Right renal pelvis (tissue), 4 donors: ENCODE measurements around the gene COL25A1. TPM values are rescaled to one million over a fixed set of nuclear protein-coding genes. Genes with fewer than 3 reads are reported as not detected.

Experiments
- DNase-seq, 4 donors: peaks; one replicate each; pipeline ENCODE4 v3.0.0-alpha.2; 2013; ENCODE audit warnings: low read depth in 4 of 4, low spot score in 3 of 4, missing footprints in 1 of 4
- polyA plus RNA-seq, 4 donors: library from polyadenylated mRNA; unstranded; fragments of 120-200 nt; gene quantifications; one replicate each; pipeline ENCODE4 v1.2.1, GENCODE V29; 2013; ENCODE audit not compliant: insufficient read length in 4 of 4

COL25A1 gene
- polyA plus RNA-seq, 4 donors, result 11.9 to 23.9 (median 17.1) TPM

DNA sequence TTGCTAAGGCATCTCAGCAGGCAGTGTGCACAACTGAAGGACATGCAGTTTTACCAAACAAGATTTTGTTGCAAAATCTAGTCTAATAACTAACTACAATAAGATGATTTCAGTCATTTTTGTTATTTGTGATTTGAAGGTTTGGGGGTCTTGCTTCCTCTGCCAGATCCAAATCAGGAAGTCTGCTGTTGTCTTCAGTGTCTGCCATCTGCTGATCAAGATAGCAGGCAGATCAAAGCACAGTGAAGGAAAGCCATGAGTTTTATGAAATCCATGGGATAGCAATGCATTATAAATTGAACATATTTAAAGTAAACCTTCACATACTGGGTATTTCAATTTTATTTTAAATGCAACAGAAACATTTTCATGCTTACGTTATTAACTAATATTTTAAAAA, 370.5 kb downstream of the COL25A1 start:
- DNase-seq, result no peak

DNA sequence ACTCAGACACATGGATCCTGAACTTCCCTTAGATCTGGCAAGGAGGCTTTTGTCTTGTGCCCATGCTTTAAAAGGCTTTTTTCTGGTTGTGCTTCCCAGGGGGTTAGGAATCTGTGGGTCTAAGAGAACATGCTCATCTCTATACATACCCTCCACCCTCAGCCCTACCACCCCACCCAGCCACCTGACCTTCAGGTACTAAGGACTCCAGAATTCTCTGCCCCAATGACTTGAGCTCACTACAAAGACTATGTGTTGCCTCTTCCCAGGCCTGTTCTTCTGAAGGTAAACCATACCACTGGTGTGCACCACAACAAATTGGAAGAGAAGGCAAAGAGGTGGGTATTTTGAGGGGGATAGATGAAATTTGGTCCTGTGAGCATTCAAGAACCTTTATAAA, 372.3 kb downstream of the COL25A1 start:
- DNase-seq, result no peak

DNA sequence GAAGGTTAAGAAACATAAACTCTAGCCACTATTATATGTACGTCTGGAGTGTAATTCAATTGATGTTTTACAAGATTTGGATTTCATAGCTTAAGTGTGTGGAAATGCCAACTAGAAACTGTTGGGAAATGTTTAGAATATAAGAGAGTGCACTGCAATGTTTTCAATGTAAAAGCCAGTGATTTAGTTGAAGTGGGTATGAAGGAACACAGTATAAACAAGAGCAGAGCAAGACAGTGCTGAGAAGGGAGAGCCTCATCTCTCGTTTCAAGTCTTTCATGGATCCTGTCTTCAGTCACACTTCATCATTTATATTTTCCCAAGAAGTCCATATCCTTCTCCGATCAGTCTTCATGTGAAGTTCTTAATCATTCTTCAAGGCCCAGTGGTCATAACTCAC, 375.7 kb downstream of the COL25A1 start:
- no peak for DNase-seq

DNA sequence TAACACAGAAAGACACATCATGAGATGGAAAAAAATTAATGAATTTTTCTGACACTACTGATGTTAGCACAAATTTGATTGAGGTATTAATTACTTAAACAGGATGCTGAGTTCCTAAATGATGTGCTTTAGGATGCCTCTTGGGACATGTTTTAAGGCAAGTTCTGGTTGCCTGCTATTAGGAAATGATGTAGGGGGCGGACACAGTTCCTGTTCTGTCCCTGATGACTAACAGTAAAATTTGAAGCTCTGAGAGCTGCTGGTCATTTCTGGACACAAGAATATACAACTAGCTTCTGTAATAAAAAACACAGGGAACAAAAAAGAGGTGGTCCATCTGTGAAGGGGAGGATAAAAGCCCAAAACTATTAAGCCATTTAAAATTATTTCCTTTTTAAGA, 376.4 kb downstream of the COL25A1 start:
- DNase-seq, result no peak

DNA sequence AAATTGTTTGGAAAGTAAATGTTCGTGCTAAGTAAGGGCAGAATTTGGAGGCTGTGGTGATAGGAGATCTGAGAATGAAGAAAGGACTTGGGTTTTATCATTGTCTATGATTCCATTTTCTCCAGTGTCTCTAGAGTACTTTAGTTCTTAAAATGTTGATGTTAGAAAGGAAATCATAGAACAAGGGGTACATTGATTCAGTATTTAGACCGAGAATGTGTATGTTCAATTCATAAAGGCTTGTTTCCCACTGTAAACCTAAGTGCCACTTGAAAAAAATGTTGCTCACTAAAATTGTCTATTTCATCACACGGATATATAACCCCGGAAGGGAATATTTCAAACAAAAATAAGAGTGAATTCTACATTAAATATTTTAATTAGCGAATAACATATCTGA, 380.3 kb downstream of the COL25A1 start:
- no peak for DNase-seq

DNA sequence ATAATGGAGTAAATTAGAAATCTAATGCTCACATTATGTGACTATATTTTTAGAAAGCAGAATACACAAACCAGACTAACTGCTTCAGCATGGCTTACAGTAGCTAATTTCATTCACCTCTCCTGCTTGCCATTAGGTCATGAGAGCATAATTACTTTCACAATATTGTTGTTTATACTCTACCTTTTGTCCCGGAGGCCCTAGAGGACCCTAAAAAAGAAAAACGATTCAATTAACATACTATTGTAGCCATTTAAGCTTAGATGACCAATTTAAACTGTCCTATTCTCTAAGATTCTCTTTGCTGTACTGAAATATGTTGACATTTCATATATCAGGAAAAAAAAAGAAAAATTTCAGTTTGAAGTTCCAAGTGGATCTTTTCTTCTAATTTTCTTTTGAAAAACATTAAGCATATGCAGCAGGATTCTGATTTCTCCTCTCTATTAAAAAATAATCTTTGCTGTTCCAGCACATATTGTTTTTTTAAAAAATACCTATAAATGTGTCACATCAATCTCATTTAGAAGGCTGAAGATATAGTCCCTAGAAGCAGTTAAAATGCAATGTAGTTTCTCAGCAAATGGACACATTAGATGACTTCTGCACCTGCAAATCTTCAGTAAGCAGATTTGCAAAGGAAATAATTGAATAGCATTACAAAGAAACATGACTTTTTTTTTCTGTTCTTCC, 381.9 kb downstream of the COL25A1 start:
- no peak for DNase-seq

DNA sequence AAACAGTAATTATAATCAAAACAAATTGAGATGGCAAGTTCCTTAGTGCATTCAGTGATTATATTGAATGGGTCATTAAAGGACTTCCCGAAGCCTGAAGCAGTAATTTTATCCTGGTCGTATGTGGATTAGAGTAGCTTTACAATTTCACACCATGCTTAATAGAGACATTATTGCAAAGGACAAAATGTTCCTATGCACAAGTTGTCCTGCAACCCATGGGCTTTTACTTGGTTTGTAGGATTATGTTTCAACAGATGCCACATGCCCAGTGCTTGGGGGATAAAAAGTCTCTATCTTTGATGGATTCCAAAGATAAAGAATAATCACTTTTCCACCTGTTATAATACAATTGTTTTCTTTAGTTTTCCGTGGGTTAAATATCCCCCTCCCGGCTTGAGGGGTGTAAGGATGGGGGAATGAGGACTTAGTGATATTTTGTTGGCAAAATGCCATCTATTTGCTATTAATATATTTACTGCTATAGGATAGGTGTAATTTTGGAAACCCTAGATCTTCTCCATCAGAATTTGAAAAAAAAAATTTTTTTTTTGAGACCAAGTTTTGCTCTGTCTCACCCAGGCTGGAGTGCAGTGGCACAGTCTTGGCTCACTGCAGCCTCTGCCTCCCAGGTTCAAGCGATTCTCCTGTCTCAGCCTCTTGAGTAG, 383.1 kb downstream of the COL25A1 start:
- DNase-seq, result no peak

DNA sequence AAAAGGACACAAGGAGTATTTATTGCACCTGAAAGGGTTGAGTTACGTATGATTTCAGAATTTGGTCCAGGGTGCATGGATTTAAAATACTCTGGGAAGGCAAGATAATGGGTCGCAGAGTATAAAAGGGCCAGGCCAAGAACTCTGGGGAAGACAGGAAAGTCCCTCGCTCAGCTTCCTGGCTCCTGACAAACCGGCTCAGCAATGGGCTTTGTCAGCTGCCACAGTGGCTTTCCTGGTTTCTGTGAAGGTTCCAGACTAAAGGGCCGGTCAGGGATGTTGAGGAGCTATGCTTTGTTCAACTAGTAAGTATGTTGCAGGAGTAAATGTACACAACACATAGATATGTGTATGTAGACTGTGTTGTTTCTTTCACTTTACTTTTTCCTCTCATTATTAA, 385.2 kb downstream of the COL25A1 start:
- DNase-seq, result no peak

DNA sequence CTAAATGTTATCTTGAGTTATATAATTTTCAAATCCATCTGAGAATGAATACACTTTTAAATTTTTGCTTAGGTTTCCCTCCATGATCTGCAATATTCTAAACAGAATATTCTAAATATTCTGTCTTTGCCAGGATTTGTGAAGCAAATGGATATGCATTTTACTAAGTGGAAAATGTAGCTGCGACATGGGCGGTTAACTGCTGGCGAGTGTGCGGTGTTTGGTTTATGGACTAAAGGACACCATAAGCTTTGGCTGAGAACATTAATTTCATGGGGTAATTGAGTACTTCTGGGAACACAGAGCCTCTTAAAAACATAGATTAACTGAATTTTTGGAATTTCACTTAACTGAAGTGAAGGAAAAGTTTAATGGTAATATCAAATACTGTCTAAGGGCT, 385.8 kb downstream of the COL25A1 start:
- no peak for DNase-seq

DNA sequence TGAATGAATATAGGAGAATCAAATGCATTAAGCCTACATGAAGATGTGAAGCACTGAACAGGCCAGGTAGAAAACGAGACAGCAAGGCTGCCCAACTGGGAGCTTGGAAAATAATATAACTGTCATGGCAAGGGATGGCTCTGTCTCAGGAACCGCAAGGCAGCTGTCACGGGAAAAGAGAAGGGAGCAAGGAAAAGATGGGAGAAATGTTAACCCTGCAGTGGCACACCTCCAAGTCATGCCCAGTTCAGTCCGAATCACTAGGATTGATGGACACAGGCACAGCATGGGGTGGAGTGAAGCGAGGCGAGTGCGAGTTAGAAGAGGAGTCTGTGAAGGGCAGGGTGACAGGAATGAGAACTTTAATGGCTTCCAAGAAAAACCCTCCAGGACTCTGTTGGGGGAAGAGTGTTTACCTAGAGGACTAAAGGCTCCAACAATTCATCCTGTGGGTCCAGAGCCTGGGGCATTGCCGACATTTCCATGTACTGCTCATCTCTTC, 395.5 kb downstream of the COL25A1 start:
- no peak for DNase-seq

DNA sequence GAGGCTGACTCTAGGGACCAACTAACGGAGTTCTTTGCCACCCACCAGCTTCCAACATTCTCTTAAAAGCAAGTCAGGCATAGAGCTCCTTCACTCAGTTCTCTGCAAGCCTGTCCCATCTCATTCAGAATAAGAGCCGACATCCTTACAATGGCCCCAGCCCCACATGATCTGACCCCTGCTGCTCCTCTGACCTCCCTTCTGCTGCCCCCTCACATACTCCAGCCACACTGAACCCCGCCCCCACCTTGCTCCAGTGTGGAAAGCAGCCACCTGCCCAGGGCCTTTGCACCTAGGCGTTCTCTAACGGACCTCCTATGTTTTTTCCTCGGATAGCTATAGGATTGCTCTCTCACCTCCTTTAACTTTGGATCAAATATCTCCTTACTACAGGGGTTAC, 396.5 kb downstream of the COL25A1 start:
- DNase-seq, result no peak

DNA sequence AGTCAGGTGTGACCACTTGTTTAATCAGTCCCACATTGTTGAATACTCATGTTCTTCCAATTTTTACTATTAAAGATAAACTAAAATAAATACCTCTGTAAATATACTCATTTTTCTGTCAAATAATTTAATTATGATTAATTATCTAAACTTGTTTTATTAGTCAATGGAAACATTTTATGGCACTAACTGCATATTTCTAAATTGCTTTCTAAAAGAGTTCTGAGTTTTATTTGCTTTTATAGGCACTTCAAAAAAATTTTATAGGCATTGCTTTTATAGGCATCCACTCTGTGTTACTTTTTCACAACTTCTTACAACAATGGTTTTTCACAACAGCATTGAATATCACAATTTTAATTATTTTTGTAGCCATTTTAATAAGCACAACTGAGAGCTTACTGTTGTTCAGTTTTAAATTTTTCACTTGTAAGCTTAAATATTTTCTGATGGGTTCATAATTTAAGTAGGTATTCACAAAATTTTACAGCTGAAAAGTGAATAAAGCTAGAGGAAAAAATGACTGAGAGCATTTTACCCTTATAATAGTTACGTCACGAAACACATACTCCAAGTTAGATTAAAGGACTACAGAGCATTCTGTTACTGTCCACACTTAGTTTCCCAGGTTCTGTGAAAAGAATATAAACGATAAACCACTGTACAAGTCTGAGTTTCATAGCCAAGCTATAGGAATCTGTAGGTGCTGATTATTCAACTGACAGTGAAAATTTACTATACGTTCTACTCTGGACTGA, 398.8 kb downstream of the COL25A1 start:
- DNase-seq, result no peak

DNA sequence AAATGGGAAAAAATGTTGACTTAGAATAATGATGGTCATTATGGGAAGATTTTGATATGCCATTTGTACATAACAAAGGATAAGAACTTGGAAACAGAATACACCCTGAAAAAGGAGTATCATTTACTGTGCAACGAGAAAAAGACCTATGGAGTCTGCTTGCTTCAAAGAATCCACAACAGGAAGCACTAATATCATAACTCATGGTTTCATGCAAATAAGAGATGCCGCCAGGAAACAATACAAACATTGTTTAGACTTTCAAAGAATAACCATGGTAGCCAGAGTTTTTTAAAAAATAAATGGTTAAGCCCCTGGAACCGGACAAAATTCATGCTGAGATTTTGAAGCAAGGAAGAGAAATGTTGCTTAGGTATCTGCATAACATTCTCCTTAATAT, 399.7 kb downstream of the COL25A1 start:
- no peak for DNase-seq

DNA sequence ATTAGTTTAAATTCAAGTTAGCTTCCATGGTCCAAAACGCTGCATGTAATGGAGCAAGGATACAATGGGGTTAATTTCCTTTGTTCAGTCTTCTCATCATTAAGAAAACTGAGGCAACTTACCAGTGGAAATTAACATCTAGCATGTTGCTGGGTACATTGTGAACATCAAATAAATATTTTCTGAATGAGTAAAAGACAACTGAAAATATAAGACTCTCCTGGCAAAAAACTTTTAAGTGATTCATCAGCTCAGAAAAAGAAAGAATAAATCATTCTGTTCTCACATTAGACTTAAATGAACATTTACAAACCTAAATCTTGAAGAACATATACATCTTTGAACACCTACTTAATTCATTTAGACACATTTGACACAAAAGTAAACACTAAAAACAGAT, 401.2 kb downstream of the COL25A1 start:
- DNase-seq, result no peak

DNA sequence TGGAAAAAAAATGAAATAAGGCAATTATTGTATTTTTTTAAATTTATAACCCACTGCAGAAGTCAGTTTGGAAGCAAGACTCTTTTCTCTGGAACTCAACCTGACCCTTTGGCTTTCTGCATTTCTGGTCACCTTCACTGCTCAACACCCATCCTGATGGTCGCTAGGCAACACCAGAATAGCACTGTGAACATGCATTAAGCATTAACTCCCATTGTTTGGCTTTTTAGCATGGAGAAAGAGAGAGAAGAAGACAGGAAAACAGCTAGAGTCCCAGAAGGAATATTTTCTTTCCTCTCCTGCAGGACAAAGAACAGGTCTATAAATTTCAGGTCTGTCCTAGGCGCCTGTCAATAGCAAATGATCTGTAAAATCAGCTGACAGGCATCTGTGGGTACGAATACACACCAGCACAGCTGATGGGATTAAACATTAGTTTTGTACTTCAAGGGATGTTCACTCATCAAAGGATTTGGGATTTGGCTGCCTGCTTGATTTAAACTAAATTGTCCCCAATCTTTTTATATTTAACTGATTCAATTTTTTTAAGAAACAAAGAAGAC, 402.4 kb downstream of the COL25A1 start:
- peak in 1 of 4 donors; percentile 20 for DNase-seq

DNA sequence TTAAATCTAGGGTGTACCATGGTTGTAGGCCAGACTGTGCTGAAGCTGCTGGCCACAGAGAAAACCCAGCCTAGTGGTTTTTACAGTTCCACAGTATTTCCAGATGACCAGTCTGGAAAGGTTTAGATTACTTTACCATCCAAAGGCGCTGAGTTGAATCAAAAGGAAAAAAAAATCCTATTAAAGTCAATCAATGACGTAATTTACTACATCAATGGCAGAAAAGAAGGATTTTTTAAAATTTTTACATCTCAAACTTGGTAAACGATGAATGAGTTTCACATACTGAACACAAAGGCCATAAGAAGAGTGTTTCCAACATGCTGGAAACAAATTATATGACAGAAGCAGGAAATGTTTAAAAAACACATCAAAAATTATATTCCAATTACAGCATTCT, 409.0 kb downstream of the COL25A1 start:
- no peak for DNase-seq

DNA sequence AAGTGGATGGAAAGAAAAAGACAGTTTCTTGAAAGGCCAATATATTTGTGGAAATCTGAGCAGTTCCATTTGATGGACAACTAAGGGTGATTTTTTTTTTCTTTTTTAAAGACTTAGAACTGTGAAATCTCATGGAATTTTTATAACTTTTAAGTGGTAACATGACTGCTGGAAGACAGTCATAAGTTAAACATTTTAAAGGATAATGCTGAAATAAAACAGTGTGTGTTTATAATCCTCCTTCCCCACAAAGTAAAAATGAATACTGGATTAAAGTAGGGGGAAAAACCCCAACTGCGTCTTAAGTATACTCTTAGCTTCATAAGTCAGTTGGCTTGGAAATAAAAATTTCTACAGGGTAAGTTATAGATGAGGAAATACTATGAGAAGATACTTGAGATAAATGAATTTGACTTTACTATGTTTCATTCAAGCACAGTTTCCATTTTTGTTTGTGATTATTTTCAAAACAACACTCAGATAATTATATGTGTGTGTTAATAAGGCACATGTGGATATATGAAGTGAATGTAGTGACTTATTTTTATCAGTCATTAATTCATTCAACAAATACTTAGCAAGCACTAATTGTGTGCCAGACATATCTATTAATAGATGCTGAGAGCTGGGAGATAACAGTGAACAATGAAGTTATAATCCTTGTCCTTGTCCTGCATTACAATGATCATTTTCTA, 410.4 kb downstream of the COL25A1 start:
- DNase-seq, result no peak

DNA sequence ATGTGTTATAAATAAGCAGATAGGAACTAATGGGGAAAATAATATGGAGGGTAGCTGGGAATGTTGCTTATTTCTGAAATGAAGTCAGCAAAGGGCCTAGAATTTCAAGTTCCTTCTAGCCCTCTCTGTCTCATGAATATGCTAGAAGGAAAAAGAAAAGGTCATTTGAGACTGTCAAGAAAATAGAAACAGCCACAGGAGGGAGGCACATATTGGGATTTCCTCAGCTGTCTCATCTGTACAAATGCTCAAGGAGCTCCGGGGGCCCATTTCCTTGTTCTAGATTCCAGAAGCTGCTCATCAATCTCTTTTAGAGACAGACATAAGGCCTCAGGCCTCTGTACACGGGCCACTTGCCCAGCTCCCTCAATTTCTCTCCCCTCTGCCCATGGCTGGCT, 412.0 kb downstream of the COL25A1 start:
- no peak for DNase-seq

DNA sequence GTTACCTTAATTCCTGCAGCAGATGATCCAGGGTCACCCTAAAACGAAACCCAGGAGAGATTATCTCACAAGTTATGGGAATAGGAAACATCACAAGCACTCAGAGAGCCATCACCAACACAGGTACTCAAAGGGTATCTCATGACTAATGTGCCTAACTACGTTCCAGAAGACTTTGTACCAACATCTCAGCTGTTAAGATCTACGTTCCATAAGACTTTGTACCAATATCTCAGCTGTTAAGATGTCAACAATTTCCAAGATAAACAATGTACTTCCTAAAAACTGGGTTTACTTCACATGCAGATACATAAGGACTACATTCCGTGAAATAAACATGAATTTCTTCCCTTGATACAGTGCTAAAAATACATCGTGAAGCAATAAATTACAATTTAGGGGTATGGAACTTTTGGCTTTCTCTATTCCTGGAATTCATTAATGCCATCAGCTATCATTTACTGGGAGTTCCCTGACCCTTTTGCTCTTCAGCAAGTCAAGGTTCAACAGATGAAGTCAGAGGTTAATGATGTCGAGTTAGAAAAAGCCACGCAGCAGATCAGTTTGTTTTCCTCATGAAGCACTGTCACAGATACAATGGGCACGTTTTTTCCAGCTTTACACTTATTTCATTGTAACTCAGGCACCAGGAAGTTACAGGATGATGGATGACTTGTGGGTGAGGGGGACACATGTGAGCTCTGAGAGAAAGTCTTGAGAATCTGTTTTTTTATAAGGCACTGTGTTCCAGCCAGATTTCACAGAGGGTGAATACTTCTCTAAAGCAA, 412.6 kb downstream of the COL25A1 start:
- DNase-seq, result peak in 3 of 4 donors; percentile 12 to 33 (median 18)

DNA sequence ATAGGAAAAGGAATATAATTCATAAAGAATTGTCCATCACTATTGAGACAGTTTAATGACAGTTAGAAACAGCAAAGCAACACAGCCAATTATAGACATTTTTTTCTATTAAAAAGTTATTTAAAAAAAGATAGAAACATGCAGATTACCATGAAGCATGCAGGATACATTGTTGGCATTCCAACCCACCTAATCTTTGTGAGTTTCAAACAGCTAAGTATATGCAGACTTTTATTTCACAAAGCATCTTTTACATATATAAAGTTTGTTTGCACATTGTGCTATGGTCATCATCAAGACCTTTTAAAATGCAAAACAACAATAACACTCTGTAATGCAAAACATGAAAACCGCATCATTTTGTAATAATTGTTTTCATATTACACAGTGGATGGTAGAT, 413.7 kb downstream of the COL25A1 start:
- DNase-seq, result no peak
